PC-3 (cell line): ENCODE results near the gene MSI2. TPM values are rescaled to one million over a fixed set of nuclear protein-coding genes. Genes with fewer than 3 reads are reported as not detected.

Source experiments
- ATAC-seq: fragments of 200-7000 bp; cut with Tn5 transposase; 2 replicates; pipeline ENCODE4 v1.9.1; 2020; ENCODE audit warnings: mild to moderate bottlenecking, moderate library complexity
- BruUV-seq: library from RNA; stranded (reverse); fragments of 400-500 nt; replicated peaks from 2 replicates; lab custom pipeline; 2021; lab: Mats Ljungman, UMichigan
- CTCF ChIA-PET: fragments of 300-600 bp; sonication (Branson Sonifier 250); formaldehyde crosslinking; loops from one replicate; lab custom pipeline; 2022; ENCODE audit warnings: antibody characterized with exemption; lab: Charles Lee
- POLR2A ChIA-PET: fragments of 300-600 bp; sonication (Branson Sonifier 250); formaldehyde crosslinking; loops from one replicate; lab custom pipeline; 2022; ENCODE audit warnings: antibody characterized with exemption; ENCODE audit not compliant: unreplicated experiment; lab: Charles Lee
- DNase-seq: peaks from one replicate; pipeline ENCODE4 v3.0.0-alpha.2; 2015
- H2AFZ ChIP-seq: fragments of 300-600 bp; sonication (generic); 2 replicates; pipeline ENCODE4 v1.6.0; 2016; ENCODE audit warnings: antibody characterized with exemption, low read length
- H3F3A ChIP-seq: fragments of 300-600 bp; sonication (generic); one replicate; pipeline ENCODE4 v1.6.0; 2017; ENCODE audit warnings: antibody characterized with exemption, low read length, control low read depth, mild to moderate bottlenecking; ENCODE audit not compliant: unreplicated experiment
- H3K27ac ChIP-seq: fragments of 300-600 bp; sonication (generic); 2 replicates; pipeline ENCODE4 v1.5.1; 2016; ENCODE audit warnings: mild to moderate bottlenecking, low read length
- H3K27me3 ChIP-seq: fragments of 300-600 bp; sonication (generic); 2 replicates; pipeline ENCODE4 v1.6.1; 2016; ENCODE audit warnings: low read length, mixed read lengths
- H3K36me3 ChIP-seq: fragments of 300-600 bp; sonication (generic); 2 replicates; pipeline ENCODE4 v1.6.1; 2016; ENCODE audit warnings: low read depth, mixed run types, low read length, mixed read lengths
- H3K4me1 ChIP-seq: fragments of 300-600 bp; sonication (generic); 2 replicates; pipeline ENCODE4 v1.5.1; 2016; ENCODE audit warnings: low read length; ENCODE audit not compliant: insufficient read depth
- H3K4me2 ChIP-seq: fragments of 300-600 bp; sonication (generic); 2 replicates; pipeline ENCODE4 v1.6.0; 2016; ENCODE audit warnings: low read length
- H3K4me3 ChIP-seq: fragments of 300-600 bp; sonication (generic); 2 replicates; pipeline ENCODE4 v1.5.1; 2016; ENCODE audit warnings: mild to moderate bottlenecking, low read length, mixed read lengths
- H3K79me2 ChIP-seq: fragments of 300-600 bp; sonication (generic); 2 replicates; pipeline ENCODE4 v1.6.1; 2017; ENCODE audit warnings: low read length, mixed read lengths
- H3K9ac ChIP-seq: fragments of 300-600 bp; sonication (generic); 2 replicates; pipeline ENCODE4 v1.6.0; 2016; ENCODE audit warnings: mild to moderate bottlenecking, low read length
- H3K9me2 ChIP-seq: fragments of 300-600 bp; sonication (generic); replicated peaks from 2 replicates; pipeline ENCODE4 v1.6.1; 2016; ENCODE audit warnings: mixed run types, low read length, mixed read lengths
- H3K9me3 ChIP-seq: fragments of 300-600 bp; sonication (generic); 2 replicates; pipeline ENCODE4 v1.6.1; 2016; ENCODE audit warnings: low read length, mixed read lengths
- H4K20me1 ChIP-seq: fragments of 300-600 bp; sonication (generic); 2 replicates; pipeline ENCODE4 v1.6.1; 2016; ENCODE audit warnings: low read length, mixed read lengths
- EZH2 ChIP-seq: fragments of 300-600 bp; sonication (generic); IDR thresholded peaks from one replicate; pipeline ENCODE4 v1.6.1; 2017; ENCODE audit warnings: antibody characterized with exemption, mild to moderate bottlenecking, low read length; ENCODE audit not compliant: unreplicated experiment
- EZH2phosphoT487 ChIP-seq: fragments of 300-600 bp; sonication (generic); IDR thresholded peaks from 2 replicates; pipeline ENCODE4 v1.6.1; 2018; ENCODE audit warnings: mild to moderate bottlenecking, antibody characterized with exemption, low read length, borderline replicate concordance
- intact Hi-C: fragments of 100-400 bp; cut with micrococcal nuclease; formaldehyde crosslinking; loops from 2 replicates; pipeline ENCODE4 v1.9.0; 2023
- total RNA-seq: library from RNA; depleted of rRNA; stranded (reverse); fragments of >200 nt; gene quantifications from 2 replicates; pipeline ENCODE4 v1.2.3, GENCODE V29; 2014
- TF ChIP-seq, protein P1 (sequence below): fragments of 300-600 bp; sonication (generic); conservative IDR thresholded peaks from 2 replicates; pipeline ENCODE4 v1.5.1; 2017; ENCODE audit warnings: antibody characterized with exemption, low read depth, mild to moderate bottlenecking, low read length

The MSI2 gene
- total RNA-seq, 1 experiment from 2014 or later, result 54.7 TPM

DNA sequence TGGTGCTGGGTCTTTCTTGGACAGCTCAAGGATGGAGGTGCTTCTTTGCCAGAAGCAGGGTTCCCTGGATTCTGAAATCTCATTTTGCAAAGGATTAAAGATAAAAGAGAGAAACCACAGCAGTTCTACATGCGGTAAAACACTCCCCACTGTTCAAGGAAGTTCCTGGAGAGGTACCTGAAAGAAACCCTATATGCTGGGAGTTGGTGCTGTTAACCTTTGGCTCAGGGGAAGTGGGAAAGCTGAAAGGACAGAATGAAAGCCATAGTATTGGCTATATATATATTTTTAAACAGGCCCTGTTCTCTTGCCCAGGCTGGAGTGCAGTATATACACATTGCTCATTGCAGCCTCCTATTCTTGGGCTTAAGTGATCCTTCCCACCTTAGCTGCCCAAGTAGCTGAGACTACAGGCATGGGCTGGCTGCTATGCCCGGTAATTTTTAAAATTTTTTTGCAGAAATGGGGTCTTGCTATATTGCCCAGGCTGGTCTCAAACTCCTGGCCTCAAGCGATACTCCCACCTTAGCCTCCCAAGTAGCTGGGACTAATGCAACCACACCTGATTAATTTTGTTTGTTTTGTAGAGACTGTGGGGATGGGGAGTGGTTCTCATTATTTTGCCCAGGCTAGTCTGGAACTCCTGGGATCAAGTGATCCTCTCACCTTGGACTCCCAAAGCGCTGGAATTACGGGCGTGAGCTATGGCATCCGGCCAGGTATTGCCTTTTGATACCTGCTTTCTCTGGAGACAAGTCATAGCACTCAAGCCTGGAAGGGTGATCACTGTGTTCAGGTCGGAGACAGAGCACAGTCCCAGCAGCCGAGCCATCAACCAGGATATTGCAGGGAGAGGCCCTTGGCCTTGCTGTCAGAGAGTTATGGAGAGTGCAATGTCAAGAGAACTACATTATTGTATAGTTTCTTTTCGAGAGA is 55.2 kb downstream of the MSI2 start:
- H3K79me2 ChIP-seq, result no peaks in the 10 kb centered on the region
- TF ChIP-seq, protein P1, sequence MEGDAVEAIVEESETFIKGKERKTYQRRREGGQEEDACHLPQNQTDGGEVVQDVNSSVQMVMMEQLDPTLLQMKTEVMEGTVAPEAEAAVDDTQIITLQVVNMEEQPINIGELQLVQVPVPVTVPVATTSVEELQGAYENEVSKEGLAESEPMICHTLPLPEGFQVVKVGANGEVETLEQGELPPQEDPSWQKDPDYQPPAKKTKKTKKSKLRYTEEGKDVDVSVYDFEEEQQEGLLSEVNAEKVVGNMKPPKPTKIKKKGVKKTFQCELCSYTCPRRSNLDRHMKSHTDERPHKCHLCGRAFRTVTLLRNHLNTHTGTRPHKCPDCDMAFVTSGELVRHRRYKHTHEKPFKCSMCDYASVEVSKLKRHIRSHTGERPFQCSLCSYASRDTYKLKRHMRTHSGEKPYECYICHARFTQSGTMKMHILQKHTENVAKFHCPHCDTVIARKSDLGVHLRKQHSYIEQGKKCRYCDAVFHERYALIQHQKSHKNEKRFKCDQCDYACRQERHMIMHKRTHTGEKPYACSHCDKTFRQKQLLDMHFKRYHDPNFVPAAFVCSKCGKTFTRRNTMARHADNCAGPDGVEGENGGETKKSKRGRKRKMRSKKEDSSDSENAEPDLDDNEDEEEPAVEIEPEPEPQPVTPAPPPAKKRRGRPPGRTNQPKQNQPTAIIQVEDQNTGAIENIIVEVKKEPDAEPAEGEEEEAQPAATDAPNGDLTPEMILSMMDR, result no peak
- H3K4me1 ChIP-seq, result no peaks in the 10 kb centered on the region
- CTCF ChIA-PET, result no interaction called here
- no peak overlapping the region for H2AFZ ChIP-seq
- no peak overlapping the region for H3K4me3 ChIP-seq
- DNase-seq (no peak), ATAC-seq (no peak)
- intact Hi-C loops, result no loop called here
- H3K27ac ChIP-seq, result no peak overlapping the region
- H3K9me2 ChIP-seq, result no peaks in the 10 kb centered on the region
- no peaks in the 10 kb centered on the region for H3F3A ChIP-seq
- no peaks in the 10 kb centered on the region for H4K20me1 ChIP-seq
- H3K9ac ChIP-seq, result no peak overlapping the region
- no peaks in the 10 kb centered on the region for H3K36me3 ChIP-seq
- H3K9me3 ChIP-seq, result no peaks in the 10 kb centered on the region
- POLR2A ChIA-PET, result no interaction called here
- H3K27me3 ChIP-seq, result no peaks in the 10 kb centered on the region
- no TSS peak for BruUV-seq
- no peak overlapping the region for H3K4me2 ChIP-seq

DNA sequence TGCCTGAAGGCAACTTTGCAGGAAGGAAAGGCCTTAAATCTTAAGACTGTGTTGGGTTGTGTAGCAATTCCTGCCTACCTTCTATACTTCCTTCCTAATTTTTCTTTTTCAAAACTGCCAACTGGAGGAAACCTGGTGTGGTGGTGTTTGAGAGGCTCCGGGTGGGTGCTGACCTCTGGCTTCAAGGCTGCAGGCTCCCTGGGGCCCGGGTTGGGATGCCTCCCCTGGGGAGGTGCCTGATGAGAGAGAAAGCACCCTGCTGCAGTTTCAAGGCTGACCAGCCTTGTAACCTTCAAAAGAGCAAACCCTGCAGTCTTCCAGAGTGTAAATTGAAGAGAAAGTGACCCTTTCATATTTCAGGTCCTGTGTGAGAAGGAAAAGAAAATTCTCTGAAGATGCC is 55.9 kb downstream of the MSI2 start:
- Histone ChIP-seq H3K79me2 (no peaks in the 10 kb centered on the region), H3K9me2 (no peaks in the 10 kb centered on the region), H2AFZ (no peak overlapping the region), H3K4me3 (no peak overlapping the region), H3K4me1 (no peaks in the 10 kb centered on the region), H3K9me3 (no peaks in the 10 kb centered on the region), H3K27me3 (no peaks in the 10 kb centered on the region), H4K20me1 (no peaks in the 10 kb centered on the region), H3K9ac (no peak overlapping the region), H3K4me2 (no peak overlapping the region), H3K27ac (no peak overlapping the region), H3K36me3 (no peaks in the 10 kb centered on the region), H3F3A (no peaks in the 10 kb centered on the region)
- DNase-seq, result no peak
- no peak for TF ChIP-seq EZH2phosphoT487
- no peak for TF ChIP-seq EZH2
- TF ChIP-seq, protein P1, result no peak
- intact Hi-C loops, result no loop called here
- no TSS peak for BruUV-seq
- ChIA-PET POLR2A (no interaction called here), CTCF (no interaction called here)
- ATAC-seq, result no peak

DNA sequence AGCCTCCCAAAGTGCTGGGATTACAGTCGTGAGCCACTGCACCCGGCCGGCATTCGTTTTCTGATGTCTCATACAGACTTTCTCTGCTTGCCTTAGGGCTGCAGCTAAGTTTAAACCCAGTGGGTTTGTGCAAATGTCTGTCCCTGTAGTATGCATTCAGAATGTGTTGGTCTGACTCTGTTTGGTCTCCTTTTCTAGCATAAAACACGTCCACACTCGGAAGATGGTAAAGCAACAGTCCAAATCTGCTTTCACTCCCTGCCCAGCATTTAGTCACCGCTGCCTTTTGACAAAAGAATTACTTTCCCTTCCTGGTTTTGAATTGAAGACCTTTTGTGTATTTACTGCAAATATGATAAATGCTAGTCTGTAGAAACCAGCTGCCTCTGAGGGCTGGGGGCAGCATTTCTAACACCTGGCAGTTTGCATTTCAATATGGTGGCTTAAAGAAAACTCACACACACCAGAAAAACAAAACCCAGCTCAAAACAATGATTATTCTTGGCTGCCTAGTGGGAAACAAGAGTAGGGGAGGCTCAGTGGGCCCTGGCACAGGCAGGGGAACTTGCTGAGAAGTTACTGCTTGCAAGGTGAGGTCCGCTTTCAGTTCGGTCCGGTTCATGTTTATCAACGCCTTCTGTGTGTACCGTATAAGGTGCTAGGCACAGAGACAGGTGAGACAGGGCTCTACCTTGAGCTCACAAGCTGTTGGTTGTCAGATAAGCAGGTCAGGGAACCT is 56.9 kb downstream of the MSI2 start:
- Histone ChIP-seq H4K20me1 (no peaks in the 10 kb centered on the region), H3K9me3 (no peaks in the 10 kb centered on the region), H3K27ac (no peak overlapping the region), H3K4me2 (no peak overlapping the region), H3K79me2 (no peaks in the 10 kb centered on the region), H3K9me2 (no peaks in the 10 kb centered on the region), H3K4me3 (no peak overlapping the region), H3K36me3 (no peaks in the 10 kb centered on the region), H3K4me1 (no peaks in the 10 kb centered on the region), H3F3A (no peaks in the 10 kb centered on the region), H3K9ac (no peak overlapping the region), H3K27me3 (no peaks in the 10 kb centered on the region), H2AFZ (no peak overlapping the region)
- intact Hi-C loops, result no loop called here
- ChIA-PET POLR2A (no interaction called here), CTCF (no interaction called here)
- BruUV-seq, result no TSS peak
- TF ChIP-seq EZH2phosphoT487 (no peak), EZH2 (no peak)
- TF ChIP-seq, protein P1, result no peak
- DNase-seq, result no peak
- ATAC-seq, result no peak
